ENCODE measurements around the gene APOD.

The APOD gene

DNA sequence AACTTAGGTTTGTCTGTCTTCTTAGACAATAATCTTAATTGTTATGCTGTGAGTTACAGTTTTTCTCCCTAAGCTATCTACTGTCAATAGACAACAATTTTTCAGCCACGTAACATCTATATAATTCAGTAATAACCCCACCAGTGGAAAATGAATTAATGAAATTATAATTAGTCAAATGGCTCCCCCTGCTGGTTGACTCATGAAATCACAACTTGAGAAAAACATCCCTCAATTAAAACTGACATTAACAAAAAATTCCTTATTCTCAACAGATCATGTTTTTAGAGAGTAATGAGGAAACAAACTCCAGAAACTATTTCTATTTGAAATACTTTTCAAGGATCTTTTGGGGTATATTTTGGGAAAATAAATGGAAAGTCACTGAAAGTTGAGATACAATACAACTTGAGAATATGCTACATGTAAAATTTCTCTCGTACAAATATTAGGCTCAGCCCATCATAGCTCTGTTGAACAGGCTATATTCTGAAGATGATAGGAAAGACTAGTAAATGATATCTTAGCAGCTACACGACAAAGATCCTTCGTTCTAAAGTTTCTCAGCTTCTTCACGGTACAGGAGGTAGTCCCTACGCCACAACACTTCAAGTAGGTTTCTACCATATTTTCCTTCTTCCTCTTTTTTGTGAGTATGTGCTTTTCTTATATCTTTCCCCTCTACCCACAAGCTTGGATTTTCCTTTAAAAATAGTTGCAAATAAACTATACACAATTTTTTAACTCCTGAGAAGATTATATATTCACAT lies 61.3 kb downstream of the APOD start:
- DNase-seq, result no peak
